Stomach smooth muscle (tissue), 2 donors: Measurements from ENCODE around the gene EMP3.

Experiments
- H3K27ac ChIP-seq: one replicate; pipeline ENCODE4 v1.7.0; 2013; ENCODE audit warnings: mild to moderate bottlenecking, low read length, inconsistent platforms
- H3K27me3 ChIP-seq, 2 donors: one replicate each; pipeline ENCODE4 v1.7.0; 2013; ENCODE audit warnings: low read length in 2 of 2; ENCODE audit not compliant: insufficient read depth in 2 of 2, control insufficient read depth in 1 of 2
- H3K36me3 ChIP-seq, 2 donors: one replicate each; pipeline ENCODE4 v1.7.0; 2013; ENCODE audit warnings: low read length in 2 of 2; ENCODE audit not compliant: control insufficient read depth in 2 of 2, insufficient read depth in 2 of 2
- H3K4me1 ChIP-seq: one replicate; pipeline ENCODE4 v1.7.0; 2013; ENCODE audit warnings: low read length; ENCODE audit not compliant: control insufficient read depth, insufficient read depth
- H3K4me3 ChIP-seq, 2 donors: one replicate each; pipeline ENCODE4 v1.7.0; 2013; ENCODE audit warnings: low read length in 2 of 2
- H3K9ac ChIP-seq, 2 donors: one replicate each; pipeline ENCODE4 v1.7.0; 2013; ENCODE audit warnings: low read length in 2 of 2, mild to moderate bottlenecking in 1 of 2
- H3K9me3 ChIP-seq, 2 donors: one replicate each; pipeline ENCODE4 v1.7.0; 2013; ENCODE audit warnings: low read length in 2 of 2; ENCODE audit not compliant: control insufficient read depth in 2 of 2
- donor health status: healthy.
- donor health status: Pancreatic carcinoma.

EMP3 gene

DNA sequence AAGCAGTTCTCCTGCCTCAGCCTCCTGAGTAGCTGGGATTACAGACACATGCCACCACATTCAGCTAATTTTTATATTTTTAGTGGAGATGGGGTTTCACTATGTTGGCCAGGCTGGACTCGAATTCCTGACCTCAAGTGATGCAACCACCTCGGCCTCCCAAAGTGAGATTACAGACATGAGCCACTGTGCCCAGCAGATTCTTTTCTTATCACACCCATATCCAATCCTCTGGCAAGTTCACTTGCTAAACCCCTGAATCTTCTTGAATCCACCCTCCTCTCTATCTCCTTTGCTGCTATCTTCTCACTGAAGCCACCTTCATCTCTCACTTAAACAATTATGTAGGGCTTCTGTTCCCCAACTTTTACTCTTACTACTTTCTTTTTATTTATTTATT lies 20.8 kb downstream of the EMP3 start:
- no peak overlapping the region for H3K27ac ChIP-seq
- H3K9ac ChIP-seq = no peak overlapping the region
- no peaks in the 10 kb centered on the region for H3K27me3 ChIP-seq
- no peaks in the 10 kb centered on the region for H3K4me1 ChIP-seq
- H3K36me3 ChIP-seq = peaks cover 0 to 3% of the 10 kb centered on the region in 2 donors
- H3K9me3 ChIP-seq = no peaks in the 10 kb centered on the region
- no peak overlapping the region for H3K4me3 ChIP-seq

DNA sequence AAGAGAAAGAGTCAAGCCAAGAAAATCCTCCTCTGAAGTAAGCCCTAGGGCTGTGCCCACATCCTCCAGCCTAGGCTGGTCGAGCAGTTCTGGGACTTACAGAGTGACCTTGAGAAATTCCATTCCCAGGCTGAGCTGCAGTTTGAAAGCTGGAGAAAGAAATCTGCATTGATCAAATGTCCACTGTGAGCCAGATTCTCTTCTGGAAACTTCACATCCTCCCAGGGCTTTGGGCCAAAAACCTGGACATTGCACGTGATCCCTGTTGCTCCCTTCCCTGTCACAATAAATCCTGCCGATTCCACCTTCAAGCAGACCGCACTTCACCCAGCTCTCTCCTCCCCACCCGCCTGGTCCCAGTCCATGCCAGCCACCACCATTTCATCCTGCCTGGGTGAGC lies 22.7 kb downstream of the EMP3 start:
- Histone ChIP-seq H3K36me3 (no peaks in the 10 kb centered on the region), H3K27ac (no peak overlapping the region), H3K4me3 (no peak overlapping the region), H3K9me3 (no peaks in the 10 kb centered on the region), H3K27me3 (no peaks in the 10 kb centered on the region), H3K9ac (no peak overlapping the region), H3K4me1 (no peaks in the 10 kb centered on the region)

DNA sequence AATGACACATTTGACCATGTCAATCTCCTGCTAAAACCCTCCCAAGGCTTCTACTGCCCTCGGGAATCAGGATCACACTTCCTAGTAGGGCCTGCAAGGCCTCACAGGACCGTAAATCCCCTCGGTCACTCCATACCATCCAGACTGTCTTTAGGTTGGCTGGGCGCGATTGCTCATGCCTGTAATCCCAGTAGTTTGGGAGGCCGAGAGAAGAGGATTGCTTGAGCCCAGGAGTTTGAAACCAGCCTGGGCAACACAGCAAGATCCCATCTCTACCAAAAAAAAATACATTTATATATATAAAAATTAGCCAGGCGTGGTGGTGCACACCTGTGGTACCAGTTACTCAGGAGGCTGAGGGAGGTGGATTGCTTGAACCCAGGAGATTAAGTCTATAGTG lies 23.4 kb downstream of the EMP3 start:
- Histone ChIP-seq H3K27ac (no peak overlapping the region), H3K9me3 (no peaks in the 10 kb centered on the region), H3K4me1 (no peaks in the 10 kb centered on the region), H3K9ac (no peak overlapping the region), H3K4me3 (no peak overlapping the region), H3K36me3 (no peaks in the 10 kb centered on the region), H3K27me3 (no peaks in the 10 kb centered on the region)

DNA sequence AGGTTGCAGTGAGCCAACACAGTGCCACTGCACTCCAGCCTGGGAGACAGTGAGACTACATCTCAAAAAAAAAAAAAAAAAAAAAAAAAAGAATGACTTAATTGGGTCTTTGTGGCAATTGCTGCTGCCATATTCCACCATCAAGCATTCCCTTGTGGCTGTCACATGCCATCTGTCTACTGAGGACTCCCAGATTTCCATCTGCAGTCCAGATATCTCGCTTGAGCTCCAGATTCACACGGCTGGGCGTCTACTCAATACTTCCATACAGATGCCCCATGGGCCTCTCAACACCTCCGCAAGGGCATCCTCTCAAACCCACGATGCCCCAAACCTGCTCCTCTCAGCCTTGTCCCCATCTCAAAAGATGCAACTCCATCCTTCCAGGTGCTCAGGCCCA lies 25.5 kb downstream of the EMP3 start:
- H3K9me3 ChIP-seq = no peaks in the 10 kb centered on the region
- no peaks in the 10 kb centered on the region for H3K4me1 ChIP-seq

DNA sequence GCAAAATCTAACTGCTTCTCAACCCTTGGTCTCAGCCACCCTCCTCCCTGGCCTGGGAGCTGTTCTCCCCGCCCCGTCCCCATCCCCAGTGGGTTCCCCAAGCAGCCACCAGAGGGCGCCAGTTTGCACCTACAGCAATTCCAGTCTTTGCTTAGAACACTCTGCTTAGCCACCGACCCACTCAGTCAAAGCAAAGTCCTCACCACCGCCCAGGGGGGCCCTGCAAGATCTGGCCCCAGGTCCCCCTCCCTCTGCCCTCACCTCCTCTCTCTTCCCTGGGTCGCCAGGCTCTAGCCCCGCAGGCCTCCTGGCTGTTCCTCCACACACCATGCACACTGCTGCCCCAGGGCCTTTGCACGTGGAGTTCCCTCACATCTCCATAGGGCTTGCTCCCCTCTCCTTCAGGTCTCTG lies 26.0 kb downstream of the EMP3 start:
- no peaks in the 10 kb centered on the region for H3K27me3 ChIP-seq
- H3K4me1 ChIP-seq = no peaks in the 10 kb centered on the region
- no peak overlapping the region for H3K4me3 ChIP-seq
- no peak overlapping the region for H3K27ac ChIP-seq
- H3K36me3 ChIP-seq = no peaks in the 10 kb centered on the region
- no peak overlapping the region for H3K9ac ChIP-seq
- H3K9me3 ChIP-seq = no peaks in the 10 kb centered on the region

More for the DNA sequence above, 25.5 kb downstream of the EMP3 start:
- Histone ChIP-seq H3K36me3 (no peaks in the 10 kb centered on the region), H3K27ac (no peak overlapping the region), H3K4me3 (no peak overlapping the region), H3K27me3 (no peaks in the 10 kb centered on the region), H3K9ac (no peak overlapping the region)

DNA sequence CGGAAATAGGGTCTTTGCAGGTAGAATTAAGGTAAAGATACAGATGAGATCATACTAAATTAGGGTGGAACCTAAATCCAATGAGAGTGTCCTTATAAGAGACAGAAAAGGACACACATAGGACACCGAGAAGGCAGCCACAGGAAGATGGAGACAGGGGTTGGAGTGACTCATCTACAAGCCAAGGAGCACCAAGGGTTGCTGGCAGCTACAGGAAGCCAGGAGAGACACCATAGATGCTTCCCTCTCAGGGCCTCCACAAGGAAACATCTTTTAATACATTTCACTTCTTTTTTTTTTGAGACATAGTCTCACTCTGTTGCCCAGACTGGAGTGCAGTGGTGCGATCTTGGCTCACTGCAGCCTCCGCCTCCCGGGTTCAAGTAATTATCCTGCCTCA lies 28.3 kb downstream of the EMP3 start:
- Histone ChIP-seq H3K36me3 (peaks cover 0 to 2% of the 10 kb centered on the region in 2 donors), H3K9ac (no peak overlapping the region), H3K4me1 (no peaks in the 10 kb centered on the region), H3K27ac (no peak overlapping the region), H3K27me3 (no peaks in the 10 kb centered on the region), H3K9me3 (no peaks in the 10 kb centered on the region), H3K4me3 (no peak overlapping the region)

DNA sequence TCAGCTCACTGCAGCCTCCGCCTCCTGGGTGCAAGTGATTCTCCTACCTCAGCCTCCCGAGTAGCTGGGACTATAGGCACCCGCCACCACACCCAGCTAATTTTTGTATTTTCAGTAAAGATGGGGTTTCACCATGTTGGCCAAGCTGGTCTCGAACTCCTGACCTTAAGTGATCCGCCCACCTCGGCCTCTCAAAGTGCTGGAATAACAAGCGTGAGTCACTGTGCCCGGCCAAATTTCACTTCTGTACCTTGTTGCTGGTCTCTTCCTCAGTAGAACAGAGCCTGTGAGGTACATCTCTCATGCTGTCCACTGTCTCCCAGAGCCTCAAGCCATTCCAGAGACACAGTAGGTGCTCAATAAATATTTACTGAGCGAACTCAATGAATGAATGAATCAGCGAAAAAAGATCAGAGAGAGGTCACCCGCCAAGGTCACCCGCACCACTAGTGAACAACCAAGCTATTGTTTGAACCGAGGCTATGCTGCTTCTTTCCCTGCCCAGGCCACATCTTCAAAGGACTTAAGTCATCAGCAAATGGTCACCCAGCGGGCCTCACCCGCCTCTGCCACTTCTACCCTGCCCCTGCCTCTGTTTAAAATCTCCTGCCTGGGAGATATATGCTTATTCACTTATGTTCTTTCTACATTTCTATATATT lies 29.1 kb downstream of the EMP3 start:
- Histone ChIP-seq H3K27ac (no peak overlapping the region), H3K36me3 (peaks cover 0 to 2% of the 10 kb centered on the region in 2 donors), H3K27me3 (no peaks in the 10 kb centered on the region), H3K9ac (no peak overlapping the region), H3K9me3 (no peaks in the 10 kb centered on the region), H3K4me1 (no peaks in the 10 kb centered on the region), H3K4me3 (no peak overlapping the region)

DNA sequence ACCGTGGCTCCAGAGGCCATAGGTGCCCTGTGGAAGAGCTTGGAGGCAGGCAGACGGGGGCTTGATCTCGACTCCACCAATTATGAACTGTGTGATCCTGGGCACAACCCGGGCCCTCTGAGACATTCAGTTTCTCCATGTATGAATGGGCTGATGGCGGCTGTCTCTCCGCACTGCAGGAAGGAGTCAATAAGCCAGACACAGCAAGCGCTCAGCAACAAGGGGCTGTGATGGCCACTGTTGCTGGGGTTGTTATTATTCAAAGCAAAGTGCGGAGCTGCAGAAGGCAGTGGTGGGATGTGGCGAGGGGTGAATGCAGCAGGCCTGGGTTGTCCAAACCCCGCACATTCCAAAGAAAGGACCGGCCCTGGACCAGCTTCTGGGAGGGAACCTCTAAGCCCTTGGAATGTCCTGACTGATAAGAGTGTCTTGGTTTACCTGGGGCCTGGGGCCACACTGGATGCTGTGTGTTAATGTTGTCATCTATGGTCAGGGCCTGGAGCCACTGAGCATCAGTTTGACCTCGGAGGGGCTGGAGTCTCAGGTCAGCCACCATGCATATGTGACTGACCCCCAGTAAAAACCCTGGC lies 30.1 kb downstream of the EMP3 start:
- Histone ChIP-seq H3K9ac (no peak overlapping the region), H3K4me3 (no peak overlapping the region), H3K4me1 (no peaks in the 10 kb centered on the region), H3K27ac (no peak overlapping the region), H3K27me3 (no peaks in the 10 kb centered on the region), H3K9me3 (no peaks in the 10 kb centered on the region), H3K36me3 (peaks cover 2% of the 10 kb centered on the region in 2 donors)

DNA sequence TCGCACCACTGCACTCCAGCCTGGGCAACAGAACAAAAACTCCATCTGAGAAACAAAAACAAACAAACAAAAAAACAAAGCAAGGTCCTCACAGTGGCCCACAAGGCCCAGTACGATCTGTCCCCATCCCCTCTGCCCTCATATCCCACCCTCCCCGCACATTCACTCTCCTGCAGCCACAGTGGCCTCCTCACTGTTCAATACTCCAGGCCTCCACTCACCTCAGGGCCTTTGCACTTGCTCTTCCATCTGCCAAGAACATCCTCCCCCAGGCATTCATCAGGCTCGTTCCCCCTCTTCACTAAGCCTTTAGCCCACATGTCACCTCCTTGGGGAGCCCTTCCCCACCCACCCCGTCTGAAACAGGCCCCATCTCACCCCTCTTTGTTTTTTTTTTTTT lies 33.8 kb downstream of the EMP3 start:
- H3K36me3 ChIP-seq = peaks cover 2% of the 10 kb centered on the region in 2 donors
- no peak overlapping the region for H3K27ac ChIP-seq
- no peaks in the 10 kb centered on the region for H3K9me3 ChIP-seq

DNA sequence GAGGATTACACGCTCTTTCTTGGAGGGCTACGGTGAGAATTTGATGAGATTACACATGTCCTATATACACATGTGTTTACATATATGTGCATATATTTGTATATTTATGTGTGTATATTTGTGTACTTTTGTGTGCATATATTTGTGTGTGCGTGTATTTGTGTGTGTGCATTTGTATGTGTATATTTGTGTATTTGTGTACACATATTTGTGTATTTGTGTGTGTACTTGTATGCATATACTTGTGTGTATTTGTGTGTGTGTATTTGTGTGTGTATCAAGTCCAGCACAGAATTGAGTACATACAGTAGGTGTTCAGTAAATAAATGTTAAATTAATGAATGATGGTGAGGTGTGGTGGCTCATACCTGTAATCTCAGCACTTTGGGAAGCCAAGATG lies 36.6 kb downstream of the EMP3 start:
- no peaks in the 10 kb centered on the region for H3K27me3 ChIP-seq
- H3K9ac ChIP-seq = no peak overlapping the region
- peaks cover 13% of the 10 kb centered on the region for H3K4me1 ChIP-seq
- no peak overlapping the region for H3K4me3 ChIP-seq
- H3K36me3 ChIP-seq = peaks cover 2% of the 10 kb centered on the region in 2 donors
- no peak overlapping the region for H3K27ac ChIP-seq
- H3K9me3 ChIP-seq = no peaks in the 10 kb centered on the region

More for the DNA sequence above, 33.8 kb downstream of the EMP3 start:
- Histone ChIP-seq H3K4me1 (peaks cover 7% of the 10 kb centered on the region), H3K9ac (no peak overlapping the region), H3K27me3 (no peaks in the 10 kb centered on the region), H3K4me3 (no peak overlapping the region)

DNA sequence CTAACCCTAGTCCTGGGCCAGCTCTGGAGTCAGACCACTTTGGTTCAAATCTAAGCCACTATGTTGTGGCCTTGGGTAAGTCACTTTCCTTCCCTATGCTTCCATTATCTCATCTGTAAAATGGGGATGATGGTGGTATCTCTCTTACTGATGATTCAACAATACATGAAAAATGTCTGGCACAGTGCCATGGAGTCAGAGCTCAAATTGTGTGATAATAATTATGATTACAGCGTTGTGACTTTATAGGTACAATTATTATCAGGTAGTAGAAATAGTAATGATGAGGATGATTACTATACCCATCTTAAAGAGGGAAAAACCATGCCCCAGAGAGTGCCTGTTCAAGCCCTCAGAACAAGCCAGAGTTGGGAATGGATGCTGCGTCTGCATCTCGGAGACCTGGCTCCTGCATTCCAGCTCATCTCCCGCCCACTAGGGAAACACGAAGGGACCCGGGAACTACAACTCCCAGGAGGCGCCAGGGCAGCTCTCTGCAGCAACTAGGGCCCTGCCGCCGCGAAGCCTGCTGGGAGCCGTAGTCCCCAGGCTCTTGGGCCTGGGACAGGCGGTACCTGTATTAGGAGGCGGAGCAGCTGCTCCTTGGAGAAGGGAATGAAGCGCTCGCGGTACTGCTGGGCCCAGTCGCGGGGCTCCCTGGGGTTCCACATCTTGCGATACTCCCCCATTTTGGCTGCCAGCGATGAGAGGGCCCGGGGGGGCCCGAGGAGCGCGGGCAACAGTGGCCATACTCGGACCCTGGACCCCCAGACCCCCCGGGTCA lies 37.6 kb downstream of the EMP3 start:
- Histone ChIP-seq H3K4me1 (peaks cover 13% of the 10 kb centered on the region), H3K4me3 (peak overlapping the region; percentile 87 to 93), H3K36me3 (peaks cover 2% of the 10 kb centered on the region in 2 donors), H3K9ac (peak overlapping the region; percentile 93 to 98), H3K9me3 (no peaks in the 10 kb centered on the region), H3K27me3 (no peaks in the 10 kb centered on the region), H3K27ac (peak overlapping the region; percentile 97)
